H7 (cell line): Measurements from ENCODE around the gene IGF1R. TPM values are rescaled to one million over a fixed set of nuclear protein-coding genes. Genes with fewer than 3 reads are reported as not detected.

Experiments used
- DNase-seq: peaks from one replicate; pipeline ENCODE4 v3.0.0; 2012
- H3K27me3 ChIP-seq: 2 replicates; pipeline ENCODE4 v1.6.0; 2011; ENCODE audit warnings: mild to moderate bottlenecking, low read length; ENCODE audit not compliant: control insufficient read depth, insufficient read depth
- H3K36me3 ChIP-seq: replicated peaks from 2 replicates; pipeline ENCODE4 v1.5.1; 2011; ENCODE audit warnings: low read length; ENCODE audit not compliant: control insufficient read depth, insufficient read depth
- H3K4me3 ChIP-seq: 2 replicates; pipeline ENCODE4 v1.5.1; 2011; ENCODE audit warnings: low read depth, mild to moderate bottlenecking, control low read depth, low read length, moderate library complexity; ENCODE audit not compliant: insufficient read depth
- total RNA-seq: library from RNA; depleted of rRNA; stranded (reverse); fragments of >200 nt; shearing (Covaris generic); gene quantifications from 2 replicates; pipeline ENCODE4 v1.2.3, GENCODE V29; 2014

IGF1R gene
- total RNA-seq, 1 experiment from 2014 or later = 33.0 TPM

GRCh38 chr15:99010768-99011167, 362.4 kb downstream of the IGF1R start:
- Histone ChIP-seq H3K27me3 (peaks cover 2% of the 10 kb centered on the region; the same call in 1 of the 2 replicates), H3K4me3 (no peak overlapping the region), H3K36me3 (no peaks in the 10 kb centered on the region)
- DNase-seq = no peak
